ENCODE measurements around the gene MAML2. TPM values are rescaled to one million over a fixed set of nuclear protein-coding genes. Genes with fewer than 3 reads are reported as not detected.

Gene MAML2
- total and polyA plus RNA-seq, 2 of the 8 experiments (the other 6 are each of a cell fraction or from before 2014, with no cell fraction given) = 3.8 to 6.6 TPM

DNA sequence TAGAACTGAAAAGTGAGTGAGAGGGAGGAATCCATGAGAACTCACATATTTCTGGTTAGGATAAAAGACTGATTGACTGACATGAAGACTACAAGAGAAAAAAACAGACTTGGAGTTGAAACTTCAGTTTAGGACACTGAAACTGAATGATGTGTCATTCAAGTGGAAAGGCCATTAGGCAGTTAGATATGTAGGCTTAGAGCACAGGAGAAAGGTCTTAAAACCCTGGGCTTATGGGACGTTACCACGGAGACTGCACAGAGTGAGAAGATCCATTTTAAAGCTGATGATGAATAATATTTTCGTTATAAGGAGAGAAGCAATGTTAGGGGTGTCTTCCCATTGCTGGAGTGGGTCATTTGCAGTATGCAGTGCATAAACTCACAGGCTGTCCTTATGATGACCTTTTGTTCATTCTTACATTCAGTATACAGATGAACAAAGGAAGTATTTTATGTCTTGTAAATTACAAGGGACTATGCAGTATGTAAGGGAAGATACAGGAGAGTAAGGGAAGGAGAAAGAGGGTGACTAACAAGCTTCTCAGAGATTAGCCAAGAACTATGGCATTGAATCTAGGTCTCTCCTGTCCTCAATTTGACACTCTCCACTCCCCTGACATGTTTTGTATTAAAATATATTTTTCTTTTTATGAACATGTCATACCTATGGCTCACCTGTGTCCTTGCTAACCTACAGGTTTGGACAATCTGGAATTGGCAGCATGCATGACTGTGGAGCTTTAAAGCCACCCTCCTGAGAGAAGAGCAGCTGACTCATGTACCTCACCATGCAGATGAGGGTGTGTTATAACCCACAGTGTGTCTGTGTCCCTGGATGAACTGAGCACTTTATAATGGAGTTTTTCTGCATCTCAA, 63.7 kb downstream of the MAML2 start:
- H3K9ac ChIP-seq (replicated peaks in 1 of 4; ENCODE audit: extremely low read depth in 1 of 4, low read depth in 3 of 4, low read length in 3 of 4) = no peak overlapping the region
- no peak overlapping the region for H2BK12ac ChIP-seq (ENCODE audit: low read depth, low read length)
- FAIRE-seq = peak; percentile 28
- H4K5ac ChIP-seq (ENCODE audit: insufficient read length, low read depth, low read length) = no peak overlapping the region
- H4K91ac ChIP-seq (replicated peaks; ENCODE audit: insufficient read length, low read length) = no peak overlapping the region
- no peaks in the 10 kb centered on the region for H3K9me3 ChIP-seq (ENCODE audit: insufficient read depth in 2 of 2, low read depth in 1 of 2, low read length in 1 of 2)
- no peak overlapping the region for H2AFZ ChIP-seq (ENCODE audit: low read length)
- no peak overlapping the region for H2BK5ac ChIP-seq (ENCODE audit: low read depth, low read length)
- no peak overlapping the region for H3K14ac ChIP-seq (ENCODE audit: insufficient read length)
- H3K23me2 ChIP-seq (ENCODE audit: low read depth, low read length) = no peaks in the 10 kb centered on the region
- no peak for DNase-seq (ENCODE audit: low read depth in 1 of 2, low spot score in 2 of 2)
- H4K20me1 ChIP-seq (replicated peaks in 1 of 2; ENCODE audit: control insufficient read depth in 1 of 2, insufficient read depth in 2 of 2, low read length in 2 of 2) = no peaks in the 10 kb centered on the region
- TF ChIP-seq FOSL1 (IDR thresholded peaks at IDR 0.05; ENCODE audit: insufficient read depth, low read depth, low read length) (no peak), CBX8 (IDR thresholded peaks at IDR 0.05; ENCODE audit: borderline replicate concordance, low read depth, low read length) (no peak), PHF8 (conservative IDR thresholded peaks at IDR 0.05; ENCODE audit: low read depth, low read length) (no peak), YY1 (IDR thresholded peaks at IDR 0.05; ENCODE audit: low read depth, low read length) (no peak), MAX (IDR thresholded peaks at IDR 0.05) (no peak), CEBPB (IDR thresholded peaks at IDR 0.05; ENCODE audit: low read depth, low read length) (no peak), JUND (IDR thresholded peaks at IDR 0.05; ENCODE audit: low read length) (no peak), ZNF274 (IDR thresholded peaks at IDR 0.05; ENCODE audit: borderline replicate concordance, extremely low read depth, low read length) (no peak)
- no peak overlapping the region for H2BK20ac ChIP-seq (ENCODE audit: low read length)
- H3K27me3 ChIP-seq (replicated peaks in 1 of 4; ENCODE audit: control insufficient read depth in 3 of 4, extremely low read depth in 1 of 4, insufficient read depth in 3 of 4, low read length in 3 of 4) = no peaks in the 10 kb centered on the region
- H2BK120ac ChIP-seq (replicated peaks; ENCODE audit: low read depth, low read length) = no peak overlapping the region
- ChIA-PET CTCF (ENCODE audit: partially characterized antibody) (interaction anchor here (0.7 to 2.4 kb wide), 8 partner anchors 14 to 146 kb away, joined by 3 to 13 read pairs (median 3); partner anchors contain the start of gene MAML2), POLR2A (ENCODE audit: partially characterized antibody) (interaction anchor here (0.8 kb wide), 1 partner anchor 21 kb away, joined by 3 read pairs; no protein-coding TSS in a partner anchor)
- H3K4me2 ChIP-seq (ENCODE audit: insufficient read depth in 1 of 2, low read depth in 2 of 2, low read length in 2 of 2) = no peak overlapping the region
- H2BK15ac ChIP-seq (ENCODE audit: low read length) = no peak overlapping the region
- H3K27ac ChIP-seq (ENCODE audit: low read depth, low read length) = no peak overlapping the region
- no peaks in the 10 kb centered on the region for H3K36me3 ChIP-seq (ENCODE audit: control insufficient read depth in 2 of 4, insufficient read depth in 4 of 4, low read length in 3 of 4)
- WGBS, 2 experiments (ENCODE audit: extremely low coverage in 1 of 2, insufficient coverage in 1 of 2, insufficient read length in 1 of 2, insufficient replicate concordance in 2 of 2, low coverage in 1 of 2, low lambda C conversion rate in 2 of 2, missing lambda C conversion rate in 1 of 2) = 85% methylated on average over 3 of the region's 3 CpGs; no CpG with 5 or more reads in 1 of the 2 experiments
- H3K79me1 ChIP-seq (ENCODE audit: low read depth, low read length) = no peaks in the 10 kb centered on the region
- H3K4me1 ChIP-seq (replicated peaks in 1 of 4; ENCODE audit: control insufficient read depth in 3 of 4, insufficient read depth in 4 of 4, low read length in 3 of 4) = peaks cover 2 to 18% (median 4%) of the 10 kb centered on the region in 4 experiments; a peak in 5 of 7 replicates
- no peak overlapping the region for H4K8ac ChIP-seq (ENCODE audit: extremely low read depth, insufficient read depth, low read length)
- no peak overlapping the region for H3K56ac ChIP-seq (replicated peaks; ENCODE audit: insufficient read length, low read depth, low read length)
- no peak overlapping the region for H2AK5ac ChIP-seq (ENCODE audit: low read depth, low read length)
- H3K4ac ChIP-seq (replicated peaks; ENCODE audit: insufficient read length, low read depth, low read length) = no peak overlapping the region
- no peak overlapping the region for H3K18ac ChIP-seq (ENCODE audit: extremely low read depth, low read length)
- H3K23ac ChIP-seq (ENCODE audit: insufficient read length) = no peak overlapping the region
- no peaks in the 10 kb centered on the region for H3K79me2 ChIP-seq (ENCODE audit: control insufficient read depth in 1 of 2, insufficient read depth in 2 of 2, low read length in 2 of 2)
- no peak overlapping the region for H3K4me3 ChIP-seq (ENCODE audit: extremely low read depth in 1 of 4, insufficient read depth in 2 of 4, low read depth in 3 of 4, low read length in 4 of 4)
